Measurements from ENCODE around the gene RGL1.

Gene RGL1

DNA sequence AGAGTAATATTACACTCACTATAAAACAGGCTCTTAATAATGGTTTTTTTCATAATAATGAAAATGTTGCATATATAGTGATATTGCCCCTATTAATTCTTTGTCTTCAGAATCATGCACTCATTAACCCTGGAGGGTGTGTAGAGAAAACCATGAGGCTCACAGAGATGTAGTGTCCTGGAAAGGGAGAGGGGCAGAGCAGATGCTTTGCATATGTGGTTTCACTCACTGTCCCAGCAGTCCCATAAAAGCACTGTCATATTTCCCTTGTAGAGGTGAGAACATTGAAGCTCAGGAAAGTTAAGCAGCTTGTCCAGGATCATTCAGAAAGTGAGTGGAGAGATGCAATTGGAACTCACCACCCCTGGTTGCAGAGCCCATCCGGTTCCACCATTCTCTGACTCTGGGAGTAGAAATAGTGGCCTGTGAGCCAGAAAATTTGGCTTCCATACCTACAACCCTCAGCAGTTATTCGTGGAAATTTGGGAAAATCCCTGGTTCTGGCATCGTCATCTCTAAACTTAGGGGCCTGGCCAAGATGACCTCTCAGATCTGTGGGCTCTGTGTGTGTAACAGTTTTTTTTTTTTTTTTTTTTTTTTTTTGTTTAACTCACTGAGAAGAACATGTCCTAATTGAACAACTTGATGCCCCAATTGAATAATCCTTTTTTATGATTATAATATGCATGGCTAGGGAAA is 86.4 kb downstream of the RGL1 start:
- no peak for DNase-seq

- DNase-seq, result no peak
Measured at GRCh38 chr1:183892351-183892793, 87.5 kb downstream of the RGL1 start.

DNA sequence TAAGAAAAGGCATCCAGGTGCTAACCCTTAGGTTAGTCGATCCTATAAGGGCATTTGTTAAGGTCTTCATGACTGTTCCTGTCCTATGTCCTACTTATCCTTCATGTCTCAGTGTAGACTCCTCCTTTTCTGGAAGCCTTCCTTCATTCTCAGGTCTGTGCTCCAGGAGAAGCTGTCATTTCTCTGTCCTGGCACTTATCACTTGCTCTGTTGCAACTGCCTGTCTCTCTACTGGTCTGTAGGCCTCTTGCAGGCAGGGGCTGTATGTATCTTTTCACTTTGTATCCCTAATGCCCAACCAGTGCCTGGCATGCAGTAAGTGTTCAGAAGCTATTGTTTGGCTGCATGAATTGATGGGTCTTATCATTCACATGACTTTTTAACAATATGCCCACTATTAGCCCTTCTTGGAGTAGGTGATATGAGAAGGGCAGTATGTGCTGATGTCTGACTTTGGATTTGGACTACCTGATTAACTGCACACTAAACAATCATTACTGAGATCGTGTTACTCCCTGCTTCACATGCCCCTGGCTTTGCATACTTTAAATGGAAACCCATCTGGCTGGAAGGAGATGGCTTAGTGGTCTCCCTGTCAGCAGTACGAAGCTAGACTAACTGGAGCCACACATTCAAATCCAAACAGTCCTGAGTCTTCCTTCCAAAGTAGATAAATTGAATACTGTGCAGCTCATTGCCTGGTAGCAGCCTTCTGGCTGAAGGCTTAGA is 88.8 kb downstream of the RGL1 start:
- no peak for DNase-seq

- DNase-seq, result no peak
Measured at GRCh38 chr1:183894290-183894565, 89.3 kb downstream of the RGL1 start.

- peak; percentile 2 for DNase-seq
Measured at GRCh38 chr1:183896466-183897048, 91.6 kb downstream of the RGL1 start.

DNA sequence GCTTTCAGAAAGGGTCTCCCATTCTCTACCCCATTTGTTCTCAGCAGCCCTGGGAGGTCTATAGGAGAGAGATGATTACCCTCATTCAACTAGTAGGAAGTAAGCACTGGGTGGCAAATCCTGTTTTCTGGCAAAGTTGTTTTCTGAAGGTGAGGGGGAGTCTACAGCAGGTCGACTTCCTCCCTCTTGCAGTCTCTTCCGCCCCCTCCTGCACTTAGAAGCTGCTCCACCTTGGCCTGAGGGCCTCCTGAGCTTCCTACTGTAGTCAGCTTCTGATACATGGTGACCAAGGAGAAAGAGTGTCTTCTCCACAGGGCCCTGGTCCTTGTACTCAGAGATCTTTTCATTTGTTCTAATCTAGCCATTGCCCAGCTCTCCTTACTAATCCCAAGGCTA is 93.1 kb downstream of the RGL1 start:
- no peak for DNase-seq

DNA sequence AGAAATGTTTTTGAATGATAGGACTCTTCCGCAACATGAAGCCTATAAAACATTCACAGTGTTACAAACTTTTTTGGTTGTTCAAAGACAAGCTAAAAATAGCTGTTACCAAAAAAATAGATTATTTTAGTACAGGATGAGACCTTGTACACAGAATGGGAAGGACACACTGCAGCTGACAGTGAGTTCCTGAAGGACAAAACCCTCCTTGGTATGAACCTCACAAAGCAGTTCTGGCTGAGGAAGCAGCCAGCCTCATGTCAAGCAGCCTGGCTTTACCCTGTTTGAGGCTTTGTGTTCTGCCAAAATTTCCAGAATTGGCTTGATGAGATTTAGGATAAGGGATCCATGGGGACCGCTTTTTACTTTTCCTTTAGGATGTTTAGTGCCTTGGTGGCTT is 93.7 kb downstream of the RGL1 start:
- DNase-seq, result no peak

DNA sequence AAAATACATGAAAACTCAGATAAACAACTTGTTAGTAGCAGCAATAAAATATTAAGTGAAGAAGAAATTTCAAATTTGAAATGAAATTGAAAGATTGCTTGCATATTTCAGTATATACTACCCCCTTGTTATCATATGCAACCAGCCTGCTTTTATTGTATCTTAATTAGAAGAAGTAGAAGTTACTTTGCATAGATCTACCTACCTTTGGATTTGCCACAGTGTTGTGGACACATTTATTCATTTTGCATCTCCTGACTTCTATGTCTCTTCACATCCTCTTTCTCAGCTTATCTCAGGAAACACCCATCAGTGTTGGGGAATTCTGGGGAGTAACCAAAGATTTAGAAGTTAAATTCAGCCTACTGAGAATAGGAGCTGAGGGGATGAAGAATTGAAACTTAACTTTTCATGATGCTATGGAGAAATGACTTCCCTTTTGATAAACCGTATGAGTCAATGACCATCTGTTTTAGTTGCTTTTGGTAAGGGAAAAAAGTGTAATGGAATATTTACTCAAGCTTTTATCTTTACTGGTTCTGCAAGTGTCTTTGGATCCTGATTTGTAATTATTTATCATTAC is 96.9 kb downstream of the RGL1 start:
- DNase-seq, result peak; percentile 8

GRCh38 chr1:183903101-183903500 is 98.2 kb downstream of the RGL1 start:
- no peak for DNase-seq

DNA sequence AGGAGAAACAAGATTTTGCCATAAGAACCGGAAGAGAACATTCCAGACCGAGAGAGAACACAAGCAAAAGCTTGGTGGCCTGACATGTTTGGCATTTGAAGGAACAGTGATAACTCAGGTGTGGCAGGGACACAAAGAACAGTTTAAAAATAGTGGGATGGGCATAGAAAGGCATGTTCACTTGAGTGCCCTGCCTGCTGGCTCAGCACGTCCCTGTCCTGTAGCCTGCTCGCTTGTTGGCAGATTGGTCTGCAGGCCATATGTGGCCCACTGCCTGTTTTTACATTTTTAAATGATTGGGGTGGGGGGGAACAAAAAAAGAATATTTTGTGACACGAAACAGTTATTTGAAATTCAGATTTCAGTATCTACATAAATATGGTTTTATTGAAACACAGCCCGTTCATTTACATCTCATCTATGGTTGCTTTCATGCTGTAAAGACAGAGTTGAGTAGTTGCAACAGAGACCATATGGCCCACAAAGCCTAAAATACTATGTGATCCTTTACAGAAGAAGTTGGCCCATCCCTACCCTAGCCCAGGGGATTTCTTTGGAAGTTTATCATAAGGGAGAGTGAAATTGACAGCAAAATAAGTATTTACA is 100.7 kb downstream of the RGL1 start:
- no peak for DNase-seq

- no peak for DNase-seq
Measured at GRCh38 chr1:183907070-183907469, 102.2 kb downstream of the RGL1 start.

GRCh38 chr1:183908079-183908478 is 103.2 kb downstream of the RGL1 start:
- no peak for DNase-seq

DNA sequence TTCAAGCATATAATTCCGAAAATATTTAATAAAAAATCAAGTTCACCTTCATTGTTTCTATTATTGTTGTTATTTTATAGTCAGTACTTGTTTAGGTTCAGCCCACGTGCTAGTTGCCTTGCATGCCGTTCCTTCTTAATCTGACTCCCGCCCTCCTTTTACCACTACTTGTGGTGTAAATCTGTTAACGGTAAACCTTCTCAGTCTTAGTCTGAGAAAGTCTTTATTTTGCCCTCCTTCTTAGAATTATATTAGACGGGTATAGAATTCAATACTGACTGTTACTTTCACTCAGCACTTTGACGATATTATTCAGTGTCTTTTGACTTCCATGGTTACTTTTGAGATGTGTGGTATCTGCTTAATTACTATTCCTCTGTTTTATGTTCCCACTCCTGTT is 104.8 kb downstream of the RGL1 start:
- DNase-seq, result no peak

GRCh38 chr1:183910845-183911244 is 105.9 kb downstream of the RGL1 start:
- no peak for DNase-seq

DNA sequence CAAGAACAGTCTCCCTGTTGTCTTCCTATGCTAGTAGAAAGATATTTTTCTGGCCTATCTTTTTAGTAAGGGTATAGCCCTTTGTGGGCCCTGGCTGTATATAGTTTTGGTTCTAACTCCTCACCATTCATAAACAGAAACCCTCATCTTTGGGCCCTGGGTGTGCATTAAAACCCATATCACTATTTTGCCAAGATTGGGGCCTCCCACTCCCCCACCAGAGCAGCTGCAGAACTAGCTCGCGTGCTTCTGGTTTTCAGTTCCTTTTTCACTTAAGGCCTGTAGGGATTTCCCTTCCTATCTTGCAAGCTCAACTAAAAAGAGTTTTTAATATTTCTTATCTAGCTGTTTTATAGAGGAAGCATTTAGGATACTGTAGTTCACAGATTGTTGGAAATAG is 106.4 kb downstream of the RGL1 start:
- no peak for DNase-seq

DNA sequence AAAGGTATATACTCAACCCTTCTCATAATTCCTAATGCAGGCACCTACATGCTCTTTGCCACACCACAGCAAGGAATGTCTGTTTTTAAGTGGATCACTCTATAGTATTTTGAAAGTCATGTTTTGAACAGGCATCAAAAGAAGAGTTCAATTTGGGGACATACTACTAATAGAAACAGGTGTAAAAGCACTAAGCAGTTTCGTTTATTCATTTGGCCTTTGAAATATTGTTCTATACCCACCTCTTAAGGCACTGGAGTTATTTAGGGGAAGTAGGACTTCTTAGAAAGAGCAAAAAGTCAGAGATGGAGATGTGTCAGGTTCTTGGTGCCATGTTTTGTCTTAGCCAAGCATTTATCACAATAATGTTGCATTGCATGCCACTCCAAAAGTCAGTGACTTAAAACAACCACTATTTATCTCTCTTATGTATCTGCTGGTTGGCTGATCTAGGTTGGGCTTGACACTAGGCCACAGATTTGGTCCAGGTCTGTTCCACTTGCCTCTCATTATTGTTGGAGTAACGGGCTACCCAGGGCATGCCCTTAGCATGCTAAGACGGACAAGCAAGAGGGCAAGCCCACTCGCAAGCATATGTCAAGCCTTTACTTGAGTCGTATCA is 107.5 kb downstream of the RGL1 start:
- no peak for DNase-seq

DNA sequence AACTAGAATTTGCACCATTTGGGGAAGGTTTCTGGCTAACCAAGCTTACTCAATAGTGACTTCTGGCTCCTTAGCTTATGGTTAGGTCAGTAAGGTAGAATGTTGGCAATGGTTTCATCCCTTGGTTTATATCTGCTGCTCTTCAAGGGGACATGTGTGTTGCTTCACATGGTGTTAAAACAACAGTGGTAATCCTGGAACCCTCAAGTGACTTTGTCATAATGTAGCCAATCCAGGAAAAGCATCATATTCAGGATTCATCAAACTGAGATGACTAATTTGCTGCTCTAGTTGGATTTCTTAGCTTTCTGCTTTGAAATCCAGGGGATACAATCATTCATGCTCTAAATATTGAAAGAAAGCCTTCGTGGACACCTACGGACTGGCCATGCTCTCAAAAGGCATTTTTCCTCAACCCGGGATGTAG is 108.7 kb downstream of the RGL1 start:
- no peak for DNase-seq

DNA sequence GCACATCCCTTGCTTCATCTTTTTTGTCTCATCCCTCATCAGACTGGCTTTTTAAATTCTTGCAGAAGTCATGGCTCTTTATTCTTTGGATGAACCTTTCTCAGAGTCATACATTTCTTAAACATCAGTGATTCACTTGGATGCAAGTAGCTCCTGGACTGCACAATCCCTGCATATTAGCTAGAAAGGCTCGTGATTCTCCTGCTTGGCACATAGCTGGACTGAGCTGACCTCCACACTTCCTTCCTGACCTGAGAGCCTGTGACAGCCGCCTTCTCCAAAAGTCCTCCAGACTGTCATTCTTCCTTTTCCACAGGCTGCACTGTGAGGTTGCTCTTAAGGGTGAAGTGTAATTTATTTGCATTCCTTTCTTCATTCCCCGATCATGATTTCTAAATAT is 109.4 kb downstream of the RGL1 start:
- DNase-seq, result no peak

DNA sequence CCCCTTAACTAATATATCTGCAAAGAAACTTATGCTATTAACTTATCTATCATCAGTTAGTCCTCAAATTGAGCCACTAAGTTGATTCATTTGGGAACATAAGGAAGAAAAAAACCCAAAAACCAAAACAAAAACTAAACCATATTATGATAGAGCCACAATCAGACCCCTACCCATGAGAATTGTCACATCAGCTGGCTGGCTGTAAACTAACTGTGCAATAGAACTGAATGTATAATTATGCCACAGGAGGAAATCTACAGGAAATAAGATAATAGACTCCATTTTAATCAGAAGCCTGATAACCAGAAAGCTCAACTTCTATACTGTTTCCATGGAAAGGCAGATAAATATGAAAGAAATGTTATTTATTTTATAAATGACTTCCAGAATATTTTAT is 110.0 kb downstream of the RGL1 start:
- DNase-seq, result no peak

- DNase-seq, result peak; percentile 93
Measured at GRCh38 chr1:183915625-183916510, 110.9 kb downstream of the RGL1 start.

DNA sequence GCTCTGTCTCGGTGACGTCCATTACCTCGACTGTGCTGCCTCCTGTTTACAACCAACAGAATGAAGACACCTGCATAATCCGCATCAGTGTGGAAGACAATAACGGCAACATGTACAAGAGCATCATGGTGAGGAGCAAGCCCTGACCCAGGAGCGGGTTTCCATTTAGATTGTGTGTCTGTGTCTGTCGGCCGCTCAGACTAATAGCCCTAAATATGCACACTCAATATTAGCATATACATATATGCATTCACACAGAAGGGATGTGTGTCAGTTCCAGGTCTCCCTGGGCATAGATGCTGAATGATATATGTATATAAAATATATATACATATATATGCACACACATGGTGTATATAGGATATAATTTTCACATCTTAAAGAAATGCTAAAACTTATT is 111.7 kb downstream of the RGL1 start:
- DNase-seq, result no peak

DNA sequence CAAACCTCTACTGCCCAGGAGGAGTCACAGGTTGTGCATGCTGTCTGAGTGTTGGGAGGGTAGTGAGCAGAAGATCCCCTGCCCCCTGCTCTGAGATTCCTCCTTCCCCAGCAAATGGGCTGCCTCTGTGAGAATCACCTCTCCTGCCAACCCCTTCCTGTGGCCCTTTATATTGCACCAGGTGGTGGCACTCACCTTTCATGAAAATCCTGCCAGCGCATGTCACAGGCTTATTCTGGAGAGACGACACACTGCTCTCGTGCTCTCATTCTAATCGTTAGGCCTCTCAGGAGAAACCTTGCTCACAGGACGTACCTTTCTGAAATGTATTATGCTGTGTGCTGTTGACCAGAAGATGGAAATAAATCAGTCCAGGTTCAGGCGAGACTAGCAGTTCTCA is 113.7 kb downstream of the RGL1 start:
- no peak for DNase-seq
